ENCODE measurements around the gene SPATA16. TPM values are rescaled to one million over a fixed set of nuclear protein-coding genes. Genes with fewer than 3 reads are reported as not detected.

SPATA16 gene
- total RNA-seq, 1 experiment from 2014 or later = 0.44 TPM

DNA sequence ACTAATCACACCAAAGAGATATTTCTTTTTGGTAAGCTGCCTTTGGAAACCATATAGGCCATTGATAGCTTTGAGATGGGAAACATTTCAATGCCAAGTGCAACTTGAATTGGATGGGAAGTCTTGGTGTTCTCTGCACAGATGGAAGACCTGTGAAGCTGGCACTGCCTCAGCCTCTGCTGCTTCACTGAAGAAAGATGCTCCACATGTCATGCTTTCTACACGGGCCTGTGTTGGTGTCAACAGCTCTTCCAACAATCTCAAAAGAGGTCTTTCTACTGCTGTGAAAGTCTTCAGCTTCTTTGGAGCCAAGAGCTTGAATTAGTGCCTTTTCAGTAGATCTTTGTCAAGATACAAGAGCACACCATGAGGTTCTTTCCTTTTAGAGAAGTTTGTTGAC, 169.0 kb downstream of the SPATA16 start:
- POLR2A ChIA-PET = no interaction called here
- CTCF ChIA-PET = no interaction called here

DNA sequence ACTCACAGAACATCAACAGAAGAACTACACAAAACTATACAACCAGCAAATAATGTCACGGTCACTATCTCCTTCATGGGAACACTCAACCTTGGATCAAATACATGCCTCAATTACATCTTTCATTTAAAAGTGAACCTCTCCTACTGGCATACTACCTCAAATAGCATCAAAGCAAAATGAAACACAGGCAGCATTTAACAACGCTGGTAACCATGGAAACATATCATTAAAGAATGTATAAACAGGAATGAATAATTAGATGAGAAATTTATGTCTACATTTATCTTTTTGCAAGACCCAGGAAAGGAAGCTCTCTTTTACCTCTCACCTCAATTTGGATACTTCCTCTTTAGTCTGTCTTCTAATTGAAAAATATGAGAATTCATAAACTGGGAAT, 172.4 kb downstream of the SPATA16 start:
- Mint-ChIP-seq H3K27ac (no peak overlapping the region), H3K4me1 (no peaks in the 10 kb centered on the region; the same call in 1 of the 2 replicates), H3K27me3 (ENCODE audit: low read depth) (no peaks in the 10 kb centered on the region), H3K9me3 (peaks cover 17% of the 10 kb centered on the region), H3K4me3 (no peak overlapping the region), H3K36me3 (peaks cover 5% of the 10 kb centered on the region; the same call in 1 of the 2 replicates)
- ATAC-seq = no peak
- ChIA-PET CTCF (no interaction called here), POLR2A (no interaction called here)
- DNase-seq (ENCODE audit: low spot score) = no peak
- no peak for TF ChIP-seq KAT7 (CRISPR knock-in tag; IDR thresholded peaks at IDR 0.05; ENCODE audit: borderline replicate concordance)
- no peak for TF ChIP-seq NFYB (CRISPR knock-in tag; conservative IDR thresholded peaks at IDR 0.05; ENCODE audit: low read depth)
- no peak for TF ChIP-seq ESRRA (CRISPR knock-in tag; IDR thresholded peaks at IDR 0.05; ENCODE audit: borderline replicate concordance)
- TF ChIP-seq, protein P1, sequence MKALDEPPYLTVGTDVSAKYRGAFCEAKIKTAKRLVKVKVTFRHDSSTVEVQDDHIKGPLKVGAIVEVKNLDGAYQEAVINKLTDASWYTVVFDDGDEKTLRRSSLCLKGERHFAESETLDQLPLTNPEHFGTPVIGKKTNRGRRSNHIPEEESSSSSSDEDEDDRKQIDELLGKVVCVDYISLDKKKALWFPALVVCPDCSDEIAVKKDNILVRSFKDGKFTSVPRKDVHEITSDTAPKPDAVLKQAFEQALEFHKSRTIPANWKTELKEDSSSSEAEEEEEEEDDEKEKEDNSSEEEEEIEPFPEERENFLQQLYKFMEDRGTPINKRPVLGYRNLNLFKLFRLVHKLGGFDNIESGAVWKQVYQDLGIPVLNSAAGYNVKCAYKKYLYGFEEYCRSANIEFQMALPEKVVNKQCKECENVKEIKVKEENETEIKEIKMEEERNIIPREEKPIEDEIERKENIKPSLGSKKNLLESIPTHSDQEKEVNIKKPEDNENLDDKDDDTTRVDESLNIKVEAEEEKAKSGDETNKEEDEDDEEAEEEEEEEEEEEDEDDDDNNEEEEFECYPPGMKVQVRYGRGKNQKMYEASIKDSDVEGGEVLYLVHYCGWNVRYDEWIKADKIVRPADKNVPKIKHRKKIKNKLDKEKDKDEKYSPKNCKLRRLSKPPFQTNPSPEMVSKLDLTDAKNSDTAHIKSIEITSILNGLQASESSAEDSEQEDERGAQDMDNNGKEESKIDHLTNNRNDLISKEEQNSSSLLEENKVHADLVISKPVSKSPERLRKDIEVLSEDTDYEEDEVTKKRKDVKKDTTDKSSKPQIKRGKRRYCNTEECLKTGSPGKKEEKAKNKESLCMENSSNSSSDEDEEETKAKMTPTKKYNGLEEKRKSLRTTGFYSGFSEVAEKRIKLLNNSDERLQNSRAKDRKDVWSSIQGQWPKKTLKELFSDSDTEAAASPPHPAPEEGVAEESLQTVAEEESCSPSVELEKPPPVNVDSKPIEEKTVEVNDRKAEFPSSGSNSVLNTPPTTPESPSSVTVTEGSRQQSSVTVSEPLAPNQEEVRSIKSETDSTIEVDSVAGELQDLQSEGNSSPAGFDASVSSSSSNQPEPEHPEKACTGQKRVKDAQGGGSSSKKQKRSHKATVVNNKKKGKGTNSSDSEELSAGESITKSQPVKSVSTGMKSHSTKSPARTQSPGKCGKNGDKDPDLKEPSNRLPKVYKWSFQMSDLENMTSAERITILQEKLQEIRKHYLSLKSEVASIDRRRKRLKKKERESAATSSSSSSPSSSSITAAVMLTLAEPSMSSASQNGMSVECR (CRISPR knock-in tag; IDR thresholded peaks at IDR 0.05; ENCODE audit: borderline replicate concordance) = no peak
- TF ChIP-seq FOXJ3 (CRISPR knock-in tag; IDR thresholded peaks at IDR 0.05; ENCODE audit: borderline replicate concordance) = no peak
- TF ChIP-seq JUN (CRISPR knock-in tag; IDR thresholded peaks at IDR 0.05) = no peak
- no peak for TF ChIP-seq ZNF219 (CRISPR knock-in tag; IDR thresholded peaks at IDR 0.05; ENCODE audit: borderline replicate concordance)
- TF ChIP-seq, protein P2, sequence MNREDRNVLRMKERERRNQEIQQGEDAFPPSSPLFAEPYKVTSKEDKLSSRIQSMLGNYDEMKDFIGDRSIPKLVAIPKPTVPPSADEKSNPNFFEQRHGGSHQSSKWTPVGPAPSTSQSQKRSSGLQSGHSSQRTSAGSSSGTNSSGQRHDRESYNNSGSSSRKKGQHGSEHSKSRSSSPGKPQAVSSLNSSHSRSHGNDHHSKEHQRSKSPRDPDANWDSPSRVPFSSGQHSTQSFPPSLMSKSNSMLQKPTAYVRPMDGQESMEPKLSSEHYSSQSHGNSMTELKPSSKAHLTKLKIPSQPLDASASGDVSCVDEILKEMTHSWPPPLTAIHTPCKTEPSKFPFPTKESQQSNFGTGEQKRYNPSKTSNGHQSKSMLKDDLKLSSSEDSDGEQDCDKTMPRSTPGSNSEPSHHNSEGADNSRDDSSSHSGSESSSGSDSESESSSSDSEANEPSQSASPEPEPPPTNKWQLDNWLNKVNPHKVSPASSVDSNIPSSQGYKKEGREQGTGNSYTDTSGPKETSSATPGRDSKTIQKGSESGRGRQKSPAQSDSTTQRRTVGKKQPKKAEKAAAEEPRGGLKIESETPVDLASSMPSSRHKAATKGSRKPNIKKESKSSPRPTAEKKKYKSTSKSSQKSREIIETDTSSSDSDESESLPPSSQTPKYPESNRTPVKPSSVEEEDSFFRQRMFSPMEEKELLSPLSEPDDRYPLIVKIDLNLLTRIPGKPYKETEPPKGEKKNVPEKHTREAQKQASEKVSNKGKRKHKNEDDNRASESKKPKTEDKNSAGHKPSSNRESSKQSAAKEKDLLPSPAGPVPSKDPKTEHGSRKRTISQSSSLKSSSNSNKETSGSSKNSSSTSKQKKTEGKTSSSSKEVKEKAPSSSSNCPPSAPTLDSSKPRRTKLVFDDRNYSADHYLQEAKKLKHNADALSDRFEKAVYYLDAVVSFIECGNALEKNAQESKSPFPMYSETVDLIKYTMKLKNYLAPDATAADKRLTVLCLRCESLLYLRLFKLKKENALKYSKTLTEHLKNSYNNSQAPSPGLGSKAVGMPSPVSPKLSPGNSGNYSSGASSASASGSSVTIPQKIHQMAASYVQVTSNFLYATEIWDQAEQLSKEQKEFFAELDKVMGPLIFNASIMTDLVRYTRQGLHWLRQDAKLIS (CRISPR knock-in tag; IDR thresholded peaks at IDR 0.05; ENCODE audit: borderline replicate concordance) = no peak
- no peak for TF ChIP-seq SMAD4 (CRISPR knock-in tag; IDR thresholded peaks at IDR 0.05)
- TF ChIP-seq MXD4 (CRISPR knock-in tag; IDR thresholded peaks at IDR 0.05; ENCODE audit: borderline replicate concordance) = no peak
- TF ChIP-seq, protein P3, sequence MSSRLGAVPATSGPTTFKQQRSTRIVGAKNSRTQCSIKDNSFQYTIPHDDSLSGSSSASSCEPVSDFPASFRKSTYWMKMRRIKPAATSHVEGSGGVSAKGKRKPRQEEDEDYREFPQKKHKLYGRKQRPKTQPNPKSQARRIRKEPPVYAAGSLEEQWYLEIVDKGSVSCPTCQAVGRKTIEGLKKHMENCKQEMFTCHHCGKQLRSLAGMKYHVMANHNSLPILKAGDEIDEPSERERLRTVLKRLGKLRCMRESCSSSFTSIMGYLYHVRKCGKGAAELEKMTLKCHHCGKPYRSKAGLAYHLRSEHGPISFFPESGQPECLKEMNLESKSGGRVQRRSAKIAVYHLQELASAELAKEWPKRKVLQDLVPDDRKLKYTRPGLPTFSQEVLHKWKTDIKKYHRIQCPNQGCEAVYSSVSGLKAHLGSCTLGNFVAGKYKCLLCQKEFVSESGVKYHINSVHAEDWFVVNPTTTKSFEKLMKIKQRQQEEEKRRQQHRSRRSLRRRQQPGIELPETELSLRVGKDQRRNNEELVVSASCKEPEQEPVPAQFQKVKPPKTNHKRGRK (CRISPR knock-in tag; IDR thresholded peaks at IDR 0.05; ENCODE audit: borderline replicate concordance) = no peak
- TF ChIP-seq, protein P4, sequence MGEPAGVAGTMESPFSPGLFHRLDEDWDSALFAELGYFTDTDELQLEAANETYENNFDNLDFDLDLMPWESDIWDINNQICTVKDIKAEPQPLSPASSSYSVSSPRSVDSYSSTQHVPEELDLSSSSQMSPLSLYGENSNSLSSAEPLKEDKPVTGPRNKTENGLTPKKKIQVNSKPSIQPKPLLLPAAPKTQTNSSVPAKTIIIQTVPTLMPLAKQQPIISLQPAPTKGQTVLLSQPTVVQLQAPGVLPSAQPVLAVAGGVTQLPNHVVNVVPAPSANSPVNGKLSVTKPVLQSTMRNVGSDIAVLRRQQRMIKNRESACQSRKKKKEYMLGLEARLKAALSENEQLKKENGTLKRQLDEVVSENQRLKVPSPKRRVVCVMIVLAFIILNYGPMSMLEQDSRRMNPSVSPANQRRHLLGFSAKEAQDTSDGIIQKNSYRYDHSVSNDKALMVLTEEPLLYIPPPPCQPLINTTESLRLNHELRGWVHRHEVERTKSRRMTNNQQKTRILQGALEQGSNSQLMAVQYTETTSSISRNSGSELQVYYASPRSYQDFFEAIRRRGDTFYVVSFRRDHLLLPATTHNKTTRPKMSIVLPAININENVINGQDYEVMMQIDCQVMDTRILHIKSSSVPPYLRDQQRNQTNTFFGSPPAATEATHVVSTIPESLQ (CRISPR knock-in tag; IDR thresholded peaks at IDR 0.05) = no peak
- TF ChIP-seq, protein P5, sequence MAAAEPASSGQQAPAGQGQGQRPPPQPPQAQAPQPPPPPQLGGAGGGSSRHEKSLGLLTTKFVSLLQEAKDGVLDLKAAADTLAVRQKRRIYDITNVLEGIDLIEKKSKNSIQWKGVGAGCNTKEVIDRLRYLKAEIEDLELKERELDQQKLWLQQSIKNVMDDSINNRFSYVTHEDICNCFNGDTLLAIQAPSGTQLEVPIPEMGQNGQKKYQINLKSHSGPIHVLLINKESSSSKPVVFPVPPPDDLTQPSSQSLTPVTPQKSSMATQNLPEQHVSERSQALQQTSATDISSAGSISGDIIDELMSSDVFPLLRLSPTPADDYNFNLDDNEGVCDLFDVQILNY (CRISPR knock-in tag; IDR thresholded peaks at IDR 0.05) = no peak
- TF ChIP-seq OVOL2 (CRISPR knock-in tag; IDR thresholded peaks at IDR 0.05; ENCODE audit: borderline replicate concordance) = no peak

More for the DNA sequence above, 169.0 kb downstream of the SPATA16 start:
- Mint-ChIP-seq H3K4me1 (no peaks in the 10 kb centered on the region; the same call in 1 of the 2 replicates), H3K27me3 (ENCODE audit: low read depth) (no peaks in the 10 kb centered on the region), H3K36me3 (peaks cover 5% of the 10 kb centered on the region; the same call in 1 of the 2 replicates), H3K9me3 (peaks cover 17% of the 10 kb centered on the region), H3K4me3 (no peak overlapping the region), H3K27ac (no peak overlapping the region)
- no peak for DNase-seq (ENCODE audit: low spot score)
- TF ChIP-seq, protein P6, sequence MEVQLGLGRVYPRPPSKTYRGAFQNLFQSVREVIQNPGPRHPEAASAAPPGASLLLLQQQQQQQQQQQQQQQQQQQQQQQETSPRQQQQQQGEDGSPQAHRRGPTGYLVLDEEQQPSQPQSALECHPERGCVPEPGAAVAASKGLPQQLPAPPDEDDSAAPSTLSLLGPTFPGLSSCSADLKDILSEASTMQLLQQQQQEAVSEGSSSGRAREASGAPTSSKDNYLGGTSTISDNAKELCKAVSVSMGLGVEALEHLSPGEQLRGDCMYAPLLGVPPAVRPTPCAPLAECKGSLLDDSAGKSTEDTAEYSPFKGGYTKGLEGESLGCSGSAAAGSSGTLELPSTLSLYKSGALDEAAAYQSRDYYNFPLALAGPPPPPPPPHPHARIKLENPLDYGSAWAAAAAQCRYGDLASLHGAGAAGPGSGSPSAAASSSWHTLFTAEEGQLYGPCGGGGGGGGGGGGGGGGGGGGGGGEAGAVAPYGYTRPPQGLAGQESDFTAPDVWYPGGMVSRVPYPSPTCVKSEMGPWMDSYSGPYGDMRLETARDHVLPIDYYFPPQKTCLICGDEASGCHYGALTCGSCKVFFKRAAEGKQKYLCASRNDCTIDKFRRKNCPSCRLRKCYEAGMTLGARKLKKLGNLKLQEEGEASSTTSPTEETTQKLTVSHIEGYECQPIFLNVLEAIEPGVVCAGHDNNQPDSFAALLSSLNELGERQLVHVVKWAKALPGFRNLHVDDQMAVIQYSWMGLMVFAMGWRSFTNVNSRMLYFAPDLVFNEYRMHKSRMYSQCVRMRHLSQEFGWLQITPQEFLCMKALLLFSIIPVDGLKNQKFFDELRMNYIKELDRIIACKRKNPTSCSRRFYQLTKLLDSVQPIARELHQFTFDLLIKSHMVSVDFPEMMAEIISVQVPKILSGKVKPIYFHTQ (CRISPR knock-in tag; IDR thresholded peaks at IDR 0.05) = no peak
- TF ChIP-seq TEAD1 (CRISPR knock-in tag; IDR thresholded peaks at IDR 0.05) (no peak), OVOL2 (CRISPR knock-in tag; IDR thresholded peaks at IDR 0.05; ENCODE audit: borderline replicate concordance) (no peak), TP53 (CRISPR knock-in tag; IDR thresholded peaks at IDR 0.05) (no peak), TEAD4 (CRISPR knock-in tag; IDR thresholded peaks at IDR 0.05) (no peak), ZNF263 (CRISPR knock-in tag; IDR thresholded peaks at IDR 0.05; ENCODE audit: low read depth) (no peak)
- no peak for ATAC-seq
